IMR-90 (cell line): ENCODE data around the gene TRAPPC12.

Experiments used
- CEBPB ChIP-seq: IDR thresholded peaks from 2 replicates; pipeline ENCODE4 v1.6.1; 2012; ENCODE audit warnings: low read depth, low read length, improper control_type of control experiment
- CHD1 ChIP-seq: IDR thresholded peaks from 2 replicates; pipeline ENCODE4 v1.6.1; 2012; ENCODE audit warnings: low read depth, low read length, improper control_type of control experiment
- CTCF ChIP-seq: conservative IDR thresholded peaks from 2 replicates; pipeline ENCODE4 v1.5.1; 2012; ENCODE audit warnings: mild to moderate bottlenecking, low read depth, low read length, improper control_type of control experiment
- MAFK ChIP-seq: IDR thresholded peaks from 2 replicates; pipeline ENCODE4 v1.6.1; 2012; ENCODE audit warnings: low read depth, low read length, improper control_type of control experiment
- MXI1 ChIP-seq: IDR thresholded peaks from 2 replicates; pipeline ENCODE4 v1.6.1; 2012; ENCODE audit warnings: low read depth, mild to moderate bottlenecking, low read length, moderate library complexity, borderline replicate concordance
- RAD21 ChIP-seq: IDR thresholded peaks from 2 replicates; pipeline ENCODE4 v1.6.1; 2012; ENCODE audit warnings: low read length, improper control_type of control experiment

- TF ChIP-seq CTCF: no peak
- no peak for TF ChIP-seq CHD1
- TF ChIP-seq CEBPB: no peak
- no peak for TF ChIP-seq MXI1
- no peak for TF ChIP-seq MAFK
- no peak for TF ChIP-seq RAD21
Measured at GRCh38 chr2:3493615-3494007, 114.1 kb downstream of the TRAPPC12 start.
